CD4-positive, CD25-positive, alpha-beta regulatory T cell (primary cell): ENCODE data around the gene MGLL. TPM values are rescaled to one million over a fixed set of nuclear protein-coding genes. Genes with fewer than 3 reads are reported as not detected.

Experiments used
- ATAC-seq, 2 donors: fragments of 150-1000 bp; cut with Tn5 transposase; one replicate each; pipeline ENCODE4 v1.10.0; 2021; ENCODE audit warnings: low read depth in 2 of 2, moderate number of reproducible peaks in 2 of 2, moderate library complexity in 1 of 2
- DNase-seq, 3 donors: peaks; one replicate each; pipeline versions ENCODE4 v3.0.0 to v3.0.0-alpha.2; 2012 to 2022; ENCODE audit warnings: mixed read lengths in 1 of 3
- H3K27ac ChIP-seq: one replicate; pipeline ENCODE4 v1.7.0; 2013; ENCODE audit warnings: mild to moderate bottlenecking, low read length; ENCODE audit not compliant: insufficient read depth, poor library complexity, severe bottlenecking
- H3K27me3 ChIP-seq: one replicate; pipeline ENCODE4 v1.7.0; 2013; ENCODE audit warnings: low read length; ENCODE audit not compliant: control insufficient read depth, insufficient read depth
- H3K36me3 ChIP-seq: one replicate; pipeline ENCODE4 v1.7.0; 2013; ENCODE audit warnings: mild to moderate bottlenecking, low read length, moderate library complexity; ENCODE audit not compliant: control insufficient read depth, insufficient read depth
- H3K4me1 ChIP-seq: 2 replicates; pipeline ENCODE4 v1.7.0; 2013; ENCODE audit warnings: mild to moderate bottlenecking, low read length; ENCODE audit not compliant: insufficient read depth, control insufficient read depth, poor library complexity, severe bottlenecking
- H3K4me3 ChIP-seq: one replicate; pipeline ENCODE4 v1.7.0; 2013; ENCODE audit warnings: low read depth, mild to moderate bottlenecking, low read length, moderate library complexity
- H3K9me3 ChIP-seq, 2 experiments: 1 replicate in 1 of 2; 2 replicates in 1 of 2; pipeline ENCODE4 v1.7.0; 2013; ENCODE audit warnings: low read length in 2 of 2, mild to moderate bottlenecking in 1 of 2, moderate library complexity in 1 of 2; ENCODE audit not compliant: control insufficient read depth in 2 of 2
- H3K27ac Mint-ChIP-seq, 3 donors: one replicate each; pipeline ENCODE4 v1.8.0; 2020 to 2022; ENCODE audit warnings: mild to moderate bottlenecking in 3 of 3, mixed read lengths in 3 of 3, moderate library complexity in 2 of 3
- H3K27me3 Mint-ChIP-seq: one replicate; pipeline ENCODE4 v1.8.0; 2022; ENCODE audit warnings: mild to moderate bottlenecking, mixed read lengths
- H3K36me3 Mint-ChIP-seq: one replicate; pipeline ENCODE4 v1.8.0; 2020; ENCODE audit warnings: mixed read lengths
- H3K4me1 Mint-ChIP-seq, 4 donors: one replicate each; pipeline ENCODE4 v1.8.0; 2020 to 2022; ENCODE audit warnings: mixed read lengths in 4 of 4, mild to moderate bottlenecking in 1 of 4
- H3K4me3 Mint-ChIP-seq, 4 donors: one replicate each; pipeline ENCODE4 v1.8.0; 2020 to 2022; ENCODE audit warnings: mild to moderate bottlenecking in 4 of 4, mixed read lengths in 4 of 4, moderate library complexity in 3 of 4
- H3K9me3 Mint-ChIP-seq, 7 donors: one replicate each; pipeline ENCODE4 v1.8.0; 2020 to 2022; ENCODE audit warnings: mixed read lengths in 7 of 7, mild to moderate bottlenecking in 3 of 7, moderate library complexity in 2 of 7
- polyA plus RNA-seq, 4 donors: library from polyadenylated mRNA; unstranded; fragments of 300-500 nt; fragmentation: Illumina TruSeq; gene quantifications; one replicate each; pipeline ENCODE4 v1.2.3, GENCODE V29; 2021
- total RNA-seq: library from RNA; stranded (reverse); gene quantifications from one replicate; pipeline ENCODE4 v1.2.3, GENCODE V29; 2022

The MGLL gene
- total and polyA plus RNA-seq, 5 donors from 2014 or later: 0.06 to 1.7 (median 1.4) TPM; not detected in 2

- ATAC-seq (no peak), DNase-seq (no peak)
- H3K4me3 Mint-ChIP-seq: no peak overlapping the region
- H3K4me1 Mint-ChIP-seq: peaks cover 3 to 8% (median 6%) of the 10 kb centered on the region in 4 donors
- H3K27me3 ChIP-seq: no peaks in the 10 kb centered on the region
- H3K36me3 ChIP-seq: no peaks in the 10 kb centered on the region
- H3K9me3 Mint-ChIP-seq: peaks cover 0 to 5% (median 0%) of the 10 kb centered on the region in 7 donors
- no peaks in the 10 kb centered on the region for H3K36me3 Mint-ChIP-seq
- H3K9me3 ChIP-seq: no peaks in the 10 kb centered on the region
- no peaks in the 10 kb centered on the region for H3K27me3 Mint-ChIP-seq
- no peak overlapping the region for H3K27ac Mint-ChIP-seq
- peaks cover 4% of the 10 kb centered on the region for H3K4me1 ChIP-seq
- no peak overlapping the region for H3K4me3 ChIP-seq
- no peak overlapping the region for H3K27ac ChIP-seq
These were observed 22.7 kb downstream of the MGLL start for GRCh38 chr3:127799476-127800222.

- no peak for ATAC-seq
- H3K4me3 ChIP-seq: no peak overlapping the region
- H3K4me3 Mint-ChIP-seq: no peak overlapping the region
- peaks cover 3 to 8% (median 6%) of the 10 kb centered on the region in 4 donors for H3K4me1 Mint-ChIP-seq
- H3K27me3 Mint-ChIP-seq: no peaks in the 10 kb centered on the region
- H3K27ac Mint-ChIP-seq: no peak overlapping the region
- no peaks in the 10 kb centered on the region for H3K36me3 Mint-ChIP-seq
- no peaks in the 10 kb centered on the region for H3K27me3 ChIP-seq
- H3K9me3 Mint-ChIP-seq: peaks cover 0 to 9% (median 0%) of the 10 kb centered on the region in 7 donors
- peaks cover 4% of the 10 kb centered on the region for H3K4me1 ChIP-seq
- no peak for DNase-seq
- H3K36me3 ChIP-seq: no peaks in the 10 kb centered on the region
- no peaks in the 10 kb centered on the region for H3K9me3 ChIP-seq
- no peak overlapping the region for H3K27ac ChIP-seq
These were observed 23.6 kb downstream of the MGLL start for GRCh38 chr3:127798716-127799115.

- H3K4me1 ChIP-seq: peaks cover 4% of the 10 kb centered on the region
- no peak for DNase-seq
- no peaks in the 10 kb centered on the region for H3K27me3 ChIP-seq
- H3K9me3 ChIP-seq: no peaks in the 10 kb centered on the region
- no peak overlapping the region for H3K4me3 Mint-ChIP-seq
- peaks cover 5% of the 10 kb centered on the region for H3K27me3 Mint-ChIP-seq
- no peak overlapping the region for H3K27ac ChIP-seq
- H3K4me1 Mint-ChIP-seq: peaks cover 3 to 8% (median 6%) of the 10 kb centered on the region in 4 donors
- no peaks in the 10 kb centered on the region for H3K36me3 Mint-ChIP-seq
- no peak overlapping the region for H3K4me3 ChIP-seq
- H3K36me3 ChIP-seq: no peaks in the 10 kb centered on the region
- H3K27ac Mint-ChIP-seq: no peak overlapping the region
- H3K9me3 Mint-ChIP-seq: peaks cover 0 to 9% (median 0%) of the 10 kb centered on the region in 7 donors
- ATAC-seq: no peak
These were observed 25.5 kb downstream of the MGLL start for GRCh38 chr3:127796831-127797150.

- peaks cover 4 to 8% (median 6%) of the 10 kb centered on the region in 4 donors for H3K4me1 Mint-ChIP-seq
- Histone ChIP-seq H3K4me1 (peaks cover 4% of the 10 kb centered on the region), H3K4me3 (no peak overlapping the region), H3K27me3 (no peaks in the 10 kb centered on the region), H3K9me3 (no peaks in the 10 kb centered on the region), H3K27ac (no peak overlapping the region), H3K36me3 (no peaks in the 10 kb centered on the region)
- H3K36me3 Mint-ChIP-seq: no peaks in the 10 kb centered on the region
- no peak overlapping the region for H3K4me3 Mint-ChIP-seq
- peaks cover 0 to 9% (median 0%) of the 10 kb centered on the region in 7 donors for H3K9me3 Mint-ChIP-seq
- H3K27me3 Mint-ChIP-seq: peaks cover 5% of the 10 kb centered on the region
- H3K27ac Mint-ChIP-seq: no peak overlapping the region
- no peak for DNase-seq
- ATAC-seq: no peak
These were observed 26.1 kb downstream of the MGLL start for GRCh38 chr3:127796045-127796830.

GRCh38 chr3:127794972-127795371 is 27.3 kb downstream of the MGLL start:
- DNase-seq: no peak
- Histone ChIP-seq H3K27ac (no peak overlapping the region), H3K27me3 (no peaks in the 10 kb centered on the region), H3K4me3 (no peak overlapping the region), H3K9me3 (no peaks in the 10 kb centered on the region), H3K4me1 (no peaks in the 10 kb centered on the region), H3K36me3 (no peaks in the 10 kb centered on the region)
- Mint-ChIP-seq H3K4me3 (no peak overlapping the region), H3K9me3 (peaks cover 0 to 9% (median 0%) of the 10 kb centered on the region in 7 donors), H3K27ac (no peak overlapping the region), H3K4me1 (peaks cover 0 to 2% (median under 1%) of the 10 kb centered on the region in 4 donors), H3K27me3 (peaks cover 5% of the 10 kb centered on the region), H3K36me3 (no peaks in the 10 kb centered on the region)
- ATAC-seq: no peak

- Mint-ChIP-seq H3K4me1 (peaks cover 0 to 2% (median under 1%) of the 10 kb centered on the region in 4 donors), H3K9me3 (peaks cover 0 to 9% (median 0%) of the 10 kb centered on the region in 7 donors), H3K36me3 (no peaks in the 10 kb centered on the region), H3K4me3 (no peak overlapping the region), H3K27me3 (peaks cover 5% of the 10 kb centered on the region), H3K27ac (no peak overlapping the region)
- DNase-seq: no peak
- no peaks in the 10 kb centered on the region for H3K36me3 ChIP-seq
- no peak overlapping the region for H3K4me3 ChIP-seq
- no peak overlapping the region for H3K27ac ChIP-seq
- no peaks in the 10 kb centered on the region for H3K4me1 ChIP-seq
- no peaks in the 10 kb centered on the region for H3K27me3 ChIP-seq
- ATAC-seq: no peak
- H3K9me3 ChIP-seq: no peaks in the 10 kb centered on the region
These were observed 27.9 kb downstream of the MGLL start for GRCh38 chr3:127794402-127794801.

GRCh38 chr3:127792541-127793292 is 29.6 kb downstream of the MGLL start:
- Mint-ChIP-seq H3K27me3 (peaks cover 5% of the 10 kb centered on the region), H3K27ac (no peak overlapping the region), H3K9me3 (peaks cover 0 to 9% (median 0%) of the 10 kb centered on the region in 7 donors), H3K4me3 (no peak overlapping the region), H3K4me1 (peaks cover 0 to 2% (median 0%) of the 10 kb centered on the region in 4 donors), H3K36me3 (no peaks in the 10 kb centered on the region)
- ATAC-seq (no peak), DNase-seq (no peak)
- Histone ChIP-seq H3K4me3 (no peak overlapping the region), H3K27ac (no peak overlapping the region), H3K36me3 (no peaks in the 10 kb centered on the region), H3K9me3 (no peaks in the 10 kb centered on the region), H3K4me1 (no peaks in the 10 kb centered on the region), H3K27me3 (no peaks in the 10 kb centered on the region)
